NT2/D1 (cell line): ENCODE data around the gene TNS1.

Experiments
- SUZ12 ChIP-seq: IDR thresholded peaks from 2 replicates; pipeline ENCODE4 v1.6.1; 2011; ENCODE audit not compliant: insufficient read length, insufficient read depth; ENCODE audit errors: extremely low read depth
- ZNF274 ChIP-seq: IDR thresholded peaks from 2 replicates; pipeline ENCODE4 v1.6.1; 2011; ENCODE audit warnings: mild to moderate bottlenecking, low read depth, low read length

DNA sequence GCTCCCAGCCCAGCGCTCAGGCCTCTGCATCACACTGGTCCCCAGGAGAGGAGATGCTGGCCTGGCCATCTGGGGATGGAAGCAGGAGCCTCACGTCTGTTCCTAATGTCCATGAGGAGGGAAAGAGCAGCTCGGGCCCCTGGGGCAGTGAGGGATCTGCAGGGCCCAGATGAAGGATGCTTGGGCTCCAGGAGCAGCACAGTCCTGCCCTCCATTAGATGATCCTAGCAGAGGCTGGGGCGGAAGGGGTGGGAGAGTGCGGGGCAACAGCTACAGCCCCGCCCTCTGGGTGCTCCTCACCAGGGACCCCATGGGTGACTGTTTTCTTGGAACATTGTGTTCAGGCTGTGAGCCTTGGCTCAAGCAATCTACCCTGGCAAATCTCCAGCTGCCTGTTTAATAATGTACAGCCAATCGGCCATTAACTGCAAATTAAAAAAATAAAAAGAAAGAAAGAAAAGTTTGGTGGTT, 49.7 kb downstream of the TNS1 start:
- TF ChIP-seq SUZ12 (no peak), ZNF274 (no peak)
